Esophagus muscularis mucosa (tissue), 4 donors: Measurements from ENCODE around the gene TRERF1.

Experiments
- CTCF ChIP-seq, 3 experiments: fragments of 200-600 bp in 2 of 3; fragments of 450-650 bp in 1 of 3; sonication (generic) in 2 of 3; IDR thresholded peaks; one replicate each; pipeline ENCODE4 v1.5.1; 2017 to 2019; ENCODE audit warnings: antibody characterized with exemption in 3 of 3, mild to moderate bottlenecking in 2 of 3, moderate library complexity in 1 of 3
- EP300 ChIP-seq: sonication (generic); formaldehyde crosslinking; IDR thresholded peaks from one replicate; pipeline ENCODE4 v1.6.1; 2017; ENCODE audit warnings: antibody characterized with exemption
- POLR2A ChIP-seq: fragments of 450-650 bp; IDR thresholded peaks from one replicate; pipeline ENCODE4 v1.6.1; 2017; ENCODE audit warnings: antibody characterized with exemption, moderate library complexity, mild to moderate bottlenecking, low read depth

- TF ChIP-seq CTCF (IDR thresholded peaks at IDR 0.05) (no peak), EP300 (no peak), POLR2A (no peak)
Observed at GRCh38 chr6:42296614-42297013, 155.1 kb downstream of the TRERF1 start.
